ENCODE data around the gene FMO1.

- TF ChIP-seq POLR2A (IDR thresholded peaks at IDR 0.05; ENCODE audit: low read depth, low read length) (no peak), TAF1 (IDR thresholded peaks at IDR 0.05; ENCODE audit: borderline replicate concordance, low read depth, low read length) (no peak)
These were observed 29.2 kb downstream of the FMO1 start for GRCh38 chr1:171277534-171277933.
